Fibroblast of lung (primary cell): Measurements from ENCODE around the gene MEGF10.

Source experiments
- EZH2 ChIP-seq: IDR thresholded peaks from 2 replicates; pipeline ENCODE4 v1.5.1; 2012; ENCODE audit warnings: low read length, control low read depth, mild to moderate bottlenecking; ENCODE audit errors: missing control alignments
- TF ChIP-seq, protein P1 (sequence below), 2 donors: IDR thresholded peaks in 1 of 2; conservative IDR thresholded peaks in 1 of 2; 1 replicate in 1 of 2; 2 replicates in 1 of 2; pipeline ENCODE4 v1.5.1; 2011 to 2012; ENCODE audit warnings: low read length in 2 of 2, control low read depth in 1 of 2, inconsistent platforms in 1 of 2, low read depth in 1 of 2, mild to moderate bottlenecking in 1 of 2

GRCh38 chr5:127344931-127345330 is 54.3 kb downstream of the MEGF10 start:
- TF ChIP-seq, protein P1, sequence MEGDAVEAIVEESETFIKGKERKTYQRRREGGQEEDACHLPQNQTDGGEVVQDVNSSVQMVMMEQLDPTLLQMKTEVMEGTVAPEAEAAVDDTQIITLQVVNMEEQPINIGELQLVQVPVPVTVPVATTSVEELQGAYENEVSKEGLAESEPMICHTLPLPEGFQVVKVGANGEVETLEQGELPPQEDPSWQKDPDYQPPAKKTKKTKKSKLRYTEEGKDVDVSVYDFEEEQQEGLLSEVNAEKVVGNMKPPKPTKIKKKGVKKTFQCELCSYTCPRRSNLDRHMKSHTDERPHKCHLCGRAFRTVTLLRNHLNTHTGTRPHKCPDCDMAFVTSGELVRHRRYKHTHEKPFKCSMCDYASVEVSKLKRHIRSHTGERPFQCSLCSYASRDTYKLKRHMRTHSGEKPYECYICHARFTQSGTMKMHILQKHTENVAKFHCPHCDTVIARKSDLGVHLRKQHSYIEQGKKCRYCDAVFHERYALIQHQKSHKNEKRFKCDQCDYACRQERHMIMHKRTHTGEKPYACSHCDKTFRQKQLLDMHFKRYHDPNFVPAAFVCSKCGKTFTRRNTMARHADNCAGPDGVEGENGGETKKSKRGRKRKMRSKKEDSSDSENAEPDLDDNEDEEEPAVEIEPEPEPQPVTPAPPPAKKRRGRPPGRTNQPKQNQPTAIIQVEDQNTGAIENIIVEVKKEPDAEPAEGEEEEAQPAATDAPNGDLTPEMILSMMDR (conservative IDR thresholded peaks at IDR 0.05 in 1 of 2, IDR thresholded peaks at IDR 0.05 in 1 of 2; ENCODE audit: low read depth in 1 of 2, low read length in 2 of 2): no peak
- no peak for TF ChIP-seq EZH2
